IgD-negative memory B cell (primary cell): ENCODE results near the gene ARL5B. TPM values are rescaled to one million over a fixed set of nuclear protein-coding genes. Genes with fewer than 3 reads are reported as not detected.

Experiments used
- H3K27ac Mint-ChIP-seq, 3 donors: one replicate each; pipeline ENCODE4 v1.8.0; 2020 to 2022; ENCODE audit warnings: mild to moderate bottlenecking in 3 of 3, mixed read lengths in 3 of 3, moderate library complexity in 1 of 3
- H3K27me3 Mint-ChIP-seq: one replicate; pipeline ENCODE4 v1.8.0; 2021; ENCODE audit warnings: mixed read lengths
- H3K36me3 Mint-ChIP-seq: one replicate; pipeline ENCODE4 v1.8.0; 2020; ENCODE audit warnings: mild to moderate bottlenecking, mixed read lengths
- H3K4me1 Mint-ChIP-seq, 3 donors: one replicate each; pipeline ENCODE4 v1.8.0; 2020 to 2022; ENCODE audit warnings: mixed read lengths in 3 of 3, mild to moderate bottlenecking in 1 of 3
- H3K4me3 Mint-ChIP-seq, 4 donors: one replicate each; pipeline ENCODE4 v1.8.0; 2020 to 2022; ENCODE audit warnings: mild to moderate bottlenecking in 4 of 4, mixed read lengths in 4 of 4, moderate library complexity in 3 of 4
- H3K9me3 Mint-ChIP-seq, 3 donors: one replicate each; pipeline ENCODE4 v1.8.0; 2020 to 2021; ENCODE audit warnings: mixed read lengths in 3 of 3, mild to moderate bottlenecking in 1 of 3
- polyA plus RNA-seq: library from polyadenylated mRNA; unstranded; fragments of 300-500 nt; fragmentation: Illumina TruSeq; gene quantifications from one replicate; pipeline ENCODE4 v1.2.3, GENCODE V29; 2021

The ARL5B gene
- polyA plus RNA-seq, 1 donor from 2014 or later: 1.6 TPM

- H3K4me1 Mint-ChIP-seq: no peaks in the 10 kb centered on the region
- peaks cover 0 to 9% (median 0%) of the 10 kb centered on the region in 3 donors for H3K9me3 Mint-ChIP-seq
- H3K36me3 Mint-ChIP-seq: no peaks in the 10 kb centered on the region
- H3K27me3 Mint-ChIP-seq: no peaks in the 10 kb centered on the region
- no peak overlapping the region for H3K4me3 Mint-ChIP-seq
- H3K27ac Mint-ChIP-seq: no peak overlapping the region
Measured at GRCh38 chr10:18713077-18713476, 53.8 kb downstream of the ARL5B start.

DNA sequence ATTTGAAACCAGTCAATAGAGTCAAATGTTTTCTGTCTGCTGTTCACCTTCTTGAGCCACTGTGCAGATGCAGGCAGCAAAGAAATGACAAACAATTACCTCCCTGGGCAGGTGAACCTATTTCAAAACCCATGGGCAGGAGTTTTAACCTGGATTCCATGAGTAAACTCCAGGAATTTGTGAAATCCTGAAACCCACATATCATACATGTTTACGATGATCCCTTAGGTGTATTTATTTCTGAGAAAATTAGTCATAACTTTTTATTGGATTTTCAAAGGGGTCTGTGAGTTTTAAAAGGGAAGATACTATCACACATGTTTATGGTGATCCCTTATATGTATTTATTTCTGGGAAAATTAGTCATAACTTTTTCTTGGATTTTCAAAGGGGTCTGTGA lies 59.8 kb downstream of the ARL5B start:
- Mint-ChIP-seq H3K36me3 (no peaks in the 10 kb centered on the region), H3K27me3 (no peaks in the 10 kb centered on the region), H3K27ac (no peak overlapping the region), H3K9me3 (peaks cover 0 to 2% (median 0%) of the 10 kb centered on the region in 3 donors), H3K4me3 (no peak overlapping the region), H3K4me1 (no peaks in the 10 kb centered on the region)

DNA sequence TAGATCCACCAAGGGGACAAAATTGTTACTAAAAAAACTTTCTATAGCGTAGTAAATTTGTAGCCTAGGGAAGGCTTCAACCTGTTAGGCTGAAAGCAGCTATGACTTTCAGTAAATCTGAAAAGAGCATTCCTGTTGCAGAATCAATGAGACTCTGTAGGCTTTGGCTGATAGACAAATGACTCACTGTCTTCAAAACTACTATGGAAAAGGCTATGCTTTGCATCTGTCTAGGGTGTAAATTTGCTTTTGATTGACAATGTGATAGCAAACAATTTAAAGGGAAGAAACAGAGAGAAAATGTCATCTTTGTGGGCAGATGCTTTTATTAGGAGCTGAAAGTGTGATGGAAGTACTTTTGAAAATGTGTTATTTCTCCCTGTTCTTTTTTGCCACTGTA lies 60.6 kb downstream of the ARL5B start:
- peak overlapping the region in 1 of 3 donors; percentile 75 for H3K27ac Mint-ChIP-seq
- H3K4me3 Mint-ChIP-seq: no peak overlapping the region
- H3K36me3 Mint-ChIP-seq: no peaks in the 10 kb centered on the region
- peaks cover 0 to 2% (median 0%) of the 10 kb centered on the region in 3 donors for H3K9me3 Mint-ChIP-seq
- H3K27me3 Mint-ChIP-seq: no peaks in the 10 kb centered on the region
- H3K4me1 Mint-ChIP-seq: no peaks in the 10 kb centered on the region

- Mint-ChIP-seq H3K27me3 (no peaks in the 10 kb centered on the region), H3K4me1 (no peaks in the 10 kb centered on the region), H3K9me3 (no peaks in the 10 kb centered on the region), H3K4me3 (no peak overlapping the region), H3K36me3 (no peaks in the 10 kb centered on the region), H3K27ac (no peak overlapping the region)
Measured at GRCh38 chr10:18721067-18721466, 61.8 kb downstream of the ARL5B start.

- no peaks in the 10 kb centered on the region for H3K4me1 Mint-ChIP-seq
- H3K4me3 Mint-ChIP-seq: no peak overlapping the region
- no peaks in the 10 kb centered on the region for H3K27me3 Mint-ChIP-seq
- H3K36me3 Mint-ChIP-seq: no peaks in the 10 kb centered on the region
- no peaks in the 10 kb centered on the region for H3K9me3 Mint-ChIP-seq
- no peak overlapping the region for H3K27ac Mint-ChIP-seq
Measured at GRCh38 chr10:18723801-18724200, 64.6 kb downstream of the ARL5B start.

Other genes starting within 250 kb of the ARL5B start
- gene NSUN6, start 7.8 kb upstream of the ARL5B start, polyA plus RNA-seq: 8.6 TPM